CD4-positive, alpha-beta T cell treated with Interleukin-4 for 4 hours (primary cell): Measurements from ENCODE around the gene ZIC3.

ENCODE experiments used
- DNase-seq: peaks from one replicate; pipeline ENCODE4 v3.0.0-alpha.2; 2020

ZIC3 gene

GRCh38 chrX:137574102-137574783 is 8.3 kb downstream of the ZIC3 start:
- DNase-seq, result no peak

GRCh38 chrX:137574784-137575293 is 8.9 kb downstream of the ZIC3 start:
- DNase-seq, result no peak

DNA sequence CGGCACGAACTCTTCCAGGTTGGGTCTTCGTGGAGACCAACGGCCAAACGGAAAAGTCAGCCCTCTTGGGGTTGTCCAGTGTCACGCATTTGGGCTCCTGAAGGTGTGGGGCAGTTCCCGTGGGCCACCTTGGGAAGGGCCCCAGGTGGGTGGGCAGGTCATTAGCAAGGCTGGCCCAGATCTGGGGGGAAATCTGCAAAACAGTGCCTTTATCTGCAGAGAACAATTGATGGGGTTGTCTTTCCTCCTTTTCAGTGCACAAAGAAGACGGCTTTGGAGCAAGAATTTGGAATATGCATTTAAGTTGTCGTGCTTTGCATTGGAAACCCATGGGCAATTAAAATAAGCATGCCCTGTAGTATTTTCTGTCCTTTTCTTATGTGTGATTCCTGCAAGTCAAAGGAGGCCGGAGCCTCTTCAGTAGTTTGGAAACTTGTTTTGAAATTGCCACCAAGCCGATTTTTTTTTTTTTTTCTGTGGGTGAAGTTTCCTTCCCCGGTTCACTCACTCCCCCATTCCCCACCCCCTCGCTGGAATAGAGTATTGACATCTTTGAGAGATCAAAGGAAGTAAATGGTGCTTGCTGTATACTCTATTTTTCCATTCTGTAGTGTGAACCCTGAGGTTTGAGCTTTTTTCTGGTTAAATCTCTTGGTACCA is 9.8 kb downstream of the ZIC3 start:
- DNase-seq, result no peak

- no peak for DNase-seq
Measured at GRCh38 chrX:137587151-137587550, 21.2 kb downstream of the ZIC3 start.

- no peak for DNase-seq
Measured at GRCh38 chrX:137600769-137601168, 34.8 kb downstream of the ZIC3 start.
